AML-193 (cell line): Measurements from ENCODE around the gene CTU2.

Experiments
- DNase-seq, 2 experiments: peaks; one replicate each; lab custom pipeline; 2025; lab: John Stamatoyannopoulos, UW

The CTU2 gene

GRCh38 chr16:88760424-88761142 is 54.3 kb downstream of the CTU2 start:
- no peak for DNase-seq

- no peak for DNase-seq
Observed at GRCh38 chr16:88761143-88761534, 54.8 kb downstream of the CTU2 start.

GRCh38 chr16:88761830-88762229 is 55.5 kb downstream of the CTU2 start:
- DNase-seq, result no peak

GRCh38 chr16:88762258-88762870 is 56.1 kb downstream of the CTU2 start:
- DNase-seq, result no peak

GRCh38 chr16:88762941-88763340 is 56.6 kb downstream of the CTU2 start:
- no peak for DNase-seq

- DNase-seq, result no peak
Observed at GRCh38 chr16:88763502-88764053, 57.3 kb downstream of the CTU2 start.

GRCh38 chr16:88764080-88764479 is 57.8 kb downstream of the CTU2 start:
- no peak for DNase-seq

- no peak for DNase-seq
Observed at GRCh38 chr16:88764913-88765349, 58.6 kb downstream of the CTU2 start.
